HG03064 (cell line): ENCODE data around the gene STAT4.

ENCODE experiments used
- ATAC-seq: cut with Tn5 transposase; IDR thresholded peaks from one replicate; pipeline ENCODE4 v1.9.1; 2021; ENCODE audit warnings: low read depth; ENCODE audit not compliant: unreplicated experiment

Gene STAT4

DNA sequence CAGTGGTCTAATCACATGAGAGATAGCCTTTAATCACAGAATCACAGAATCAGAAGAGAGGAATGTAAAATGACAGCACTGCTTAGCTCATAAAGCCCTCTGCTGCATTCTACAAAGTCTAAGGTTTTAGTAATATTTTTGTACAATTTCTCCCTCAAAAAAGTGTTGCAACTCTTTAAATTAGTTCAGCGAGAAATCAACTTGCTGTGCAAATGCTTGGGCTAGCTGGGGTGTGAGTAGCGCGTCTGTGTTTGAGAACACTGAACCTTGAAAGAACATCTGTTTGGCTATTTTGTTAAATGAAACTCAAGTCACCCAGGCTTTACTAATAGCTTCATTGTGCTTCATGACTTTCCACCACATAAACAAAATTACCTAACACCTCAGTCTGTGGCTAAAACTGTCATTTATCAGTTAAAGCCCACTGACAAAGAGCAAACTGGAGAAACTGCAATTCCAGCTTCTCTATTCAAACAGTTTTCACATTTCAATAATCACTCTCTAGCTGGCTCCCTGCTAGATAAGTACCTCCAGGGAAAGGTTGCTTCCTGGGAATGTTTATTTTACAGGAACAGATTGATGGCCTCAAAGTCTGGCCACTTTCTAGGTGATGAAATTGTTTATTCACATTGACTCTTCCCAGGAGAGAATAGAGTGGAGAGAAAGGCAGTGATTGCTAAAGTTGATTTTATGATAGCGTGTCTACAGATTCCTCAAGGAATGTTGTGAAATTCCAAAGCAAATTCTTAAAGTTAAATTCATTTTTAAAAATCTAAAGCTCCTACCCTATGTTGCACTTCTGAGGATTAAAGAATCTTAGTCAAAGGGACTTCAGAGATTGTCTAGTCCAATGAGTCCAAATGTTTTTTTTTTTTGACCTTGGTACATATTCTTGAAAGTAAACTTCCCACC lies 100.8 kb downstream of the STAT4 start:
- peak; percentile 77 for ATAC-seq

DNA sequence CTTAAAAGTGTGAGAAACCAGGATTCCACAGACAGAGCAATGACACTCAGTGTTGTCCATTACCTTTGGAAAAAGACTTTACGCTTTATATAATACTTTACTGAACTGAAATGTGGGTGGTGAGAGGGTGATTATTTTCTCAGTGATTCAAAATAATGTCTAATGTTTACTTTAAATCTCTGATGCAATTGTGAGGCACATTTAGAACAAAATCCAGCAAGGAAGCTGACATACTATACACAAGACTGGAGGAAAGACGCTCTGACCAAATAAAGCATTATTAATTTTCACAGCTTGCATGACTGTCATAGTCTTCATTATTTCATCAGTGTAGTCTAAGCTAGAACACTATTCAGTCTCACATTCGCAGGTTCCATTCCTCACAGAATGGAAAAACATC lies 102.7 kb downstream of the STAT4 start:
- ATAC-seq, result no peak

DNA sequence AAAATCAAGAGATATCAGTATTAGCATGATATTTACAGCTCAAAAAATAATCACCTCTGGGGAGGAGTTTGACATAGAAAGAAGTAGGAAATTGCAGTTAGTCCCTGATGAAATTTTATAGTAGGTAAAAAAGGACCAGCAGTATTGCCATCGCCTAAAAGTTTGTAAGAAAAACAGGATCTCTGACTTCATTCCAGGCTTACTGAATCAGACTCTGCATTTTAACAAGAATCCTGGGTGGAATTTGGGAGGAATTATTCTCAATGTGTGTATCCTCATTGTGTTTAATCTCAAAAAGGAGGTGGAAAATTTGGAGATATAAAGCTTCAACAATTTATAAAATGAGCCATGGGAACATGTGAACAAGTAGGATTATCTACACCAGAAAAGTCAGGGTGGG lies 105.7 kb downstream of the STAT4 start:
- no peak for ATAC-seq

DNA sequence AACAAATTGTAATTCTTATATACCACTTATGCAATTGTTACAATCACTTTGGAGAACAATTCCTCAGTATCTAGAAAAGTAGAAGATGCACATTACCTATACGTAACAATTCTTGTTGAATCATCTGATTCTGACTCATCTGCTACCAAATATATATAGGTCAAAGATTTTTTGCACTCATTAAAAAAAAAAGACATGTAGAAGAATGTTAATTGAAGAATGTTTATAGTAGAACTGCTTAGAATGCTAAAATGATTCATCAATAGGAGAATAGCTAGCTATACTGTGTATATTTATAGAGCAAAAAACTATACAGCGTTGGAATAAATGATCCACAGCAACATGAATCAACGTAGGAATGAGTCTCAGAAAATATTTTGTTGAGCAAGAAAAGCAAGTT lies 107.4 kb downstream of the STAT4 start:
- ATAC-seq, result no peak

DNA sequence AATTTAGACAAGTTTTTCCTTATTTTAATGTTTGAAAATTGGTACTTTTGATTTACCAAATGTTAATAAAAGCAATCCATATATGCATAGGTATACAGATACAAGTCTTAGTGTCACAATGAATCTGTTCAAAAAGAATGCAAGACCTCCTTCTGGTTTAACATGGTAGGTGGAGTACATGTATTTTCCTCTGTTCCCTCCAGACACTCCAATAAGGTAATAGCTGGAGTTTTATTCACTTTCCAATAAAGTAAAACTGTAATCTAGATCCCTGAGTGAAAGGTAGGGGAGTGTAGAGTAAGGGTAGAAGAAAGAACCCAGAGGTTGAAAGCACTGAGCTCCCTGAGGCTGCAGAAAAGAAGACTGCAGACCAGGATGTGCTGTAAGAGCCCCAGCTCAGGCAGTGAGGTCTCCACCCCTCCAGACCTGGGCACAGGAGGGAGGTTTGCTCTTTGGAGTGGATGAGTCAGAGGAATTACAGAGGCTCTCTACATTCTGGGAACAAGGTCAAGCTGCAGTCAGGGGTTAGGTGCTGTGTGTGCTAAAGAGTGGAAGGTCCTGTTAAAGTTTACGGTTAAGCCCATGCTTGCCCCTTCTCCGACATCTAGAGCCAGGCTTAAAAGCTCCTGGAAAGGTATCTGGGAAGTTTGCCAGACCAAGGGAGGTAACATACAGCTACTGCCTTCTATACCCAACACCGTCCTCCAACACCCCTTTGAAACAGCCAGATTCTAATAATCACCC lies 109.2 kb downstream of the STAT4 start:
- no peak for ATAC-seq

DNA sequence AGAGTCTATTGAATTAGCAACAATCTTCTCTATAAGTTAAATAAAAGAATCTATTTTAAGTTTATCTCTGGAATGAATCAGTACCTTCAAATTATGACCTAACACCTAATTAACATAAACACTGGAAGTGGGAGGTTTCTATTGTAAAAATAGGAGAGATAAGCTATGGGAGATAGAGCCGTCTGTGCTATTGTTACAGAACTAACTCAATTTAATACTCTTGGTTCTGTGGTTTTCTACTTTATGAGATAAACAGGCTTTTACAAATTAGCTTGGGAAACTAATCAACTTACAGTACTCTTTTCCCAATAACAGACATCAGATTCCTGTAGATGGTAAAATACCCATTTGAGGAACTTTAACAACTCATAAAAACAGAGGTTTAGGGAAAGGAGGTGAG lies 111.2 kb downstream of the STAT4 start:
- ATAC-seq, result no peak

DNA sequence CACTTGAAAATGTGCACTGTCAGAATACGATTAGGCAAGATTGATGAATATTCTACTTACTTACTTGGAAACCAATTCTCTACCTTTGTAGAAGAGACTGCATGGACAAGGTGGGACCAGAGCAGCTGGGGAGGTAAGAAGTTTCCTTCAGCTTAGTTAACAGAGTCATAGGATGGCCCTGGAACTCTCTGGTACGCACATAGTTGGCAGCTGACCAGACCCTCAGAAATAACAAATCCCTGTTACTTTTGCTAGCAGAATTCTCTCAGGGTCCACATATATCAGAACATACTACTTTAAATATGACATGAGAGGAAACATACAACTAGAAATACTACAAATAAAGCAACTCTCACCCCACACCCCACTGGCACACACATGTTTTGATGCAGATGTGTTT lies 112.1 kb downstream of the STAT4 start:
- ATAC-seq, result no peak

DNA sequence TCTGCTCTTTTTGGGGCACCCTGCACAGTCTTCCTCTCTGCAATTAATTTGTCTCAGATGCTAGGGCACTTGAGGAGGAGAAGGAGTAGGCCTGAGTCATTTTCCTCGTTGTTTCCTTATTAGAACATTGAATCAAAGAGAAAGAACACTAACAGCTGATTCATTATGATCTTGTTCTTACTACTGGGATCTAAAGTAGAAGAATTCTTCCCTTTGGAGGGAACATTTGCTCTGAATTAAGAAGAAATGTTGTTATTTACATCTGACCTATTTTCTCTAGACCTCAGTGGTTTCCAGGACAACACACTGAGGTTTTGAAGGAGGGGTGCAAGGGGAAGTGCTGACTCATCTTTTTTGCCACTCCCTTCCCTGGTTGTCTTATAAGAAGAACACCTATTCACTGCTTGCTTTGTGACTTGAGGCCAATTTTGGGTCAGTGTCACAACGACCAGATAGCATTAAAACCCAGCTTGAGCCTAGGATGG lies 112.5 kb downstream of the STAT4 start:
- ATAC-seq, result no peak

DNA sequence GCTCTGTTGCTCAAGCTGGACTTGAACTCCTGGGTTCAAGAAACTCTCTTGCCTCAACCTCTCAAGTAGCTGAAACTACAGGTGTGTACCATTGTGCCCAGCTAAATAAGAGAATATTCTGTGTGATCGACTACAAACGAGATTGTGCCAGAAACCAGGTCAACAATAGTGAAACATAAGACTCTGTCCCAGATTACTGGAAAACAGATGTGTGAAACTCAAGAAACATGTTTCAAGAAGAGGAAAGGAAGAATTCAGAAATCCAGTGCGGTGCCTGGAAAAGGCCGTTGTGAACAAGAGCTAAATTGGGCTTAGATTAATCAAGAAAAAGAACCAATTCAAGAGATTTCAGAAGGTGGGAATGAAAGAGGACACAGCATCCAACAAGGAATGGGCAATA lies 113.4 kb downstream of the STAT4 start:
- no peak for ATAC-seq

DNA sequence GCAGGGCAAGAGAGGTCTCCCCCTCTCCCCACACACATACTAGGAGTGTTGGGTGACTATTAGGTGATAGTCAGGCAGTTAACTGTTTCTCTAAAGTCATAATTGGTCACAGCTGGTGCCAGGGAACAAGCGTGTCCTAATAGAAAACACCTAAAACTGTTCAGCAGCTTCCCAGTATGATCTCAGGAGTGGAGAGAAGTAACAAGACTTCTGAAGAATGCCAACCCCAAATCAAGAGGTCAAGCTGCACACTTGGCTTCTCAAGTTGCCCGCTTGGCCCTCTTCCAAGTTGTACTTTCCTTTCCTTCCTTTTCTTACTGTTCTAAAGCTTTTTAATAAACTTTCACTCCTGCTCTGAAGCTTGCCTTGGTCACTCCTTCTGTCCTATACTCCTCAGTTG lies 114.4 kb downstream of the STAT4 start:
- no peak for ATAC-seq

DNA sequence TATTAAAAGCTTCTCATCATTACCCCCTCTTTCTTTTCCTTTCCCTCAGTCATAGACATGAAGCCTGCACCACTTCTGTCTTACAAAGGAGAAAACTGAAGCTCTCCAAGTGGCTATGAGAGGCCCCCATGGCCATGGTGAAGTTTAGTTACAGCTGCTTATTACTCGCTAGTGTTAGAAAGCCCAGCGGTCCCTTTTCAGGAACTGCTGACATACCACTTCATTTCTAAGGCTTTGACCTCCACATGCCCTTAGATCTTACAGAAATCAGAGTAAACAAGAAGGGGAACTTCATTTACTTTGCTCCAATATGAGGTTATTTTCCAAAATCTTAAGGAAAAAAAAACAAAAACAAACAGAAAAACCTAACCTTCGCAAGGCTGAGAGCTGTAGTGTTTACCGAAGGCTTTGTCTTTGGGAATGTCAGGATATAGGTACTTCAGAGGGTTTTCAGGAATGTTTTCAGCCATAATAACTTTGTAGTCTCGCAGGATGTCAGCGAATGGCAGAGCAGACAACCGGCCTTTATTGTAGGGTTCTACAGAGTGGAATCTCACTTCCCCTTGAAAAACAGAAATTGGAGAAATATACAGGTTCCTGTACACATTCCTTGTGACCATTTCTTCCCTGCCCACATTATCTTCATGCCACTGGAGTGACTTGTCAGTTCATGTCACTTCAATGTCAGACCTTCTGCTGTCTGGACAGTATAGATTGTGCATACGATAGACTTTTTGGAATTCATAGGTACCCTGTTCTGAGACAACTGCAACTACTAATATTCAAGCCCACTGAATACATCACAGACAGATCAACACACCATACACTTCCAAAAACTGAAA lies 118.0 kb downstream of the STAT4 start:
- no peak for ATAC-seq

DNA sequence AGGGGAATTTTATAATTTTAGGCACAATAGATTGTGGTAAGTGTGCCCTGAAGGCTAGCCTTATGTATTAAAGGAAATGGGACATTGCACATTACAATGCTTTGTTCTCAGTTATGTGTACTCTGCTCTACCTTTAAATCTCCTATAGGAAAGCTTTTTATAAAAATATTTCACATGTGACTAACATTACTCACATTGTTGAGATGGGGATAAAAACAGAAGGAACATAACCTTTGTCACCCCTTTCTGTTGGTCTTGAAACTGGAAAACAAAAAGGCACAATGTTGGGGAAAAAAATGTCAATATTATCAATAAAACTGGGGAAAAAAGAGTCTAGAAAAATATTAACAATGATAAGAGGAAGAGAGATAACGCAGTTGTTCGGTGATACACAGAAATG lies 119.5 kb downstream of the STAT4 start:
- no peak for ATAC-seq

DNA sequence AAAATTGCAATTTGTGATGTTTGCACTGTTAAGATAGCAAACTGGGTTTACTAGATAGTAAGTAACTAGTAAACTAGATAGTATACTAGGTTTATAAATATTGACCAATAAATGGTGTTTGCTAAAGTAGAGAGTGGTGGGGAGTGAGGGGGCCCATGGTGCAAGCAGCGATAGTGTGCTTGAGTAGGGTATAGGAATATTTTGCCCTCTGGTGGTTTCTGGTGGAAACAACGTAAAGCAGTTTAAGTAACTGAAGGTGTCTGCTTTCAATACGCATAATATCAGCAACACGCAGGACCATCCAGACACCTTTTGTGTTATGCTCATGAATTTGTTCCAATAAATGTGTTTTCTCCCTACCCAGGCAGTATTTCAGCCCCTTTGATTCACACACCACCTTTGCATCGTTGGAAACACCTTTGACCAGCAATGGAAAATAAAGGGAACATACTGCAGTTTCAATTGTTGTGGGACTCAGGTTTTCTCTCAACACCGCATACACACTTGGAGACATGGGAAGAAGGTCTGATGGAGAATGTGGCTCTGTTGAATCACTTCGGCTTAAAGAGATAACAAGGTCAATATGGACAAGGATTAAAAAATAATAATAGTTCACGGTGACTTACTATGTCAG lies 120.2 kb downstream of the STAT4 start:
- ATAC-seq, result peak; percentile 93

DNA sequence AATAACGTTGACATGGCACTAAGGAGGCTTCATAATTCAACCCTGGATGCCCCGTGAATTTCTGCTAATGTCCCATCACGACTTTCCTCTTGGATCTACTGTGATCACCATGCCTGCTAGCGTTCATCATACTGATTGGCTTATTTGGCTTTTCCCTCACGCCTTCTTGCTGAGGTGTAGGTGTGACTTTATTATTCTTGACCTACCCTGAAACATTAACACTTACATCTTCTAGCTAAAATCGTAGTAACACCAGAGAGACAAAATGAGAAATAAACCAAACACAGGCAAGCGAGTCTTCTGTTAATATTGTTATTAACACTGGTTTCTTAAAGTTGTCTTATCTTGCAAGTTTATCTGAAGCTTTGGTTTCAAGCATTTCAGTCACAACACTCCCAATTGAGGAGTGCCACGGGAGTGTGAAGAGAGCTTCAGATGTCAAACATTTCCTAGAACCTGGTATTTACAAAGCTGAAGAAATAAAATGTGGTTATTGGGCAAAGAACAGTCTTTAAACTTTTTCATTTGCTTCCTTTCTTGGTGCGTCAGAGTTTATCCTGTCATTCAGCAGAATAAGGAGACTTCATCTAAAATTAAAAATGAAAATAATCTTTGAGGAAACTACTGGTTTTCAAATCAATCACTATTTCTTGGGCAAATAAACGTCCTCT lies 121.4 kb downstream of the STAT4 start:
- no peak for ATAC-seq

DNA sequence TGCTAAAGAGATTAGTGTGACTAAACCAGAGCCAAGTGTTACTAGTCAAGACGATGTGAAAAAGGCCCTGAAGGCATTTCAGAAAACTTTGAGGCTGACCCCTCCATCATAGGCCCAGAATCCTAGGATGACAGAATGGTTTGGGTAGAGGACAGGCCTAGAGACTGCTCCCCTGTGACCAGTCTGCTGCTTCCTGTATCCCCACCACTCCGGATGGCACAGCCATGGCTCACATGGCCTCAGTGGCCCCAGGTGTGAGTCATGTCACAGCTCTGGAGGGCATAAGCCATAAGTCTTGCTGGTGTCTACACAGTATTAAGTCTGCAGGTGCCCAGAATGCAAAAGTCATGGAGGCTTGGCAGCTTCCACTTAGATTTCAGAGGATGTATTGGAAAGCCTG lies 124.4 kb downstream of the STAT4 start:
- ATAC-seq, result no peak

DNA sequence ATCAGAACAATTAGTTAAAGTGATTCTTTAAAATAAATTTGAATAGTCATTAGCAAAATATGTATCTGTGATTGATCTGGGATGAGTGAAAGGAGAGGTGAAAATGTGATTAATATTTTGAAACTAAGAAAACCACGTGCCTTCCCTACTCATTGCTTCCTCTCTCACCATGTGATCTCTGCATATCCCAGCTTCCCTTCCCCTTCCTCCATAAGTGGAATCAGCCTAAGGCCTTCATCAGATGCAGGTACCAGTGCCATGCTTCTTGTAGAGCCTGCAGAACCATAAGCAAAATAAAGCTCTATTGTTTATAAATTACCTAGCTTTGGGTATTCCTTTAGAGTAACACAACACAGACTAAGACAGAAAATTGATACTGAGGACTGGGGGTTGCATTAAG lies 125.7 kb downstream of the STAT4 start:
- no peak for ATAC-seq

DNA sequence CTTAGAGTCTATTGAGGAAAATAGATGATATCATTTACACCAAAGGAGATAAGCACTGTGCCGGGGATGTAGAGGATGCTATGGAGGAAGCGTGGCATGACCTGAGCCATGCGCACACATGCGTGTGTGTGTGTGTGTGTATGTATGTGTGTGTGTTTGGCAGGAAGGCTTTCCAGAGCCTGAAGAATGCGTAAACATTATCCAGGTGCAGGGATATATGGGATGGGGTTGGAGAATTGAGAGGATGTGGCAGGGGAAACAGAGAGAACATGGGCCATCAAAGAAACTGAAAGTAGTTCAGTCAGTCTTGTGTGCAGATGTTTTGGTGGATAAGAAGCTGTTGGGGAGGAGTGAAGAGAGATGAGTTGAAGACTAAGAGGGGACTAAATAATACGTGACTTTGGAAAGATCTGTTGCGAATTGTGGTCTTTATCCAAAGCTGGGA lies 127.5 kb downstream of the STAT4 start:
- no peak for ATAC-seq

DNA sequence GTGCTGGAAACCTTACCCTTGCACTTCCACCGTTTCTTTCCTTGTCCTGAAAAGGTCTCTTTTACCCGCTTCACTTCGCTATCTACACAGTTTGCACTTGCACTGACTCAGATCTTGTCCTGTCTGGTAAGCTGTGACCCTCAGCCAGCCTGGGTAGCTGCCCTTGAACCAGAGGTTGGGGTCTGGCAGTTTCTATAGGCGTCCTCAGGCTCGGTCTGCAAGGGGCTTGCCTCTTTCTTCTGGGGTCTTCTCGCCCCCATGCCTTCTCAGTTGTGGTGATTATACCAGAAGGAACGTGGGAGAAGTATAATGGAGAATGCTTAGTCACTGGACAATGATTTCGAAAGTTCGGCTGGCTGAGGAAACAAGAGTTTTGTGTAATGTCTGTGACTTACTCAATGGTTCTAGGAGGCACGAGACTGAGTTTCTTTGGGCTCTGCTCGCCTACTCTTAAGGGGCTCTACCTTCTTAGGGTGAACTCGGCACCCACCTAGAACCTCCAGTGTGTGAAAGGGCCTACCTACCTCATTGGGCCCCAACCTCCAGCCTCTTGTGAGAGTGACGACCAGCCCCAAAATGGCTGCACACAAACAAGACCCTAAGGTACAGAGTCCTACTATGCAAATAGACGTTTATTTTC lies 129.9 kb downstream of the STAT4 start:
- peak; percentile 7 for ATAC-seq

DNA sequence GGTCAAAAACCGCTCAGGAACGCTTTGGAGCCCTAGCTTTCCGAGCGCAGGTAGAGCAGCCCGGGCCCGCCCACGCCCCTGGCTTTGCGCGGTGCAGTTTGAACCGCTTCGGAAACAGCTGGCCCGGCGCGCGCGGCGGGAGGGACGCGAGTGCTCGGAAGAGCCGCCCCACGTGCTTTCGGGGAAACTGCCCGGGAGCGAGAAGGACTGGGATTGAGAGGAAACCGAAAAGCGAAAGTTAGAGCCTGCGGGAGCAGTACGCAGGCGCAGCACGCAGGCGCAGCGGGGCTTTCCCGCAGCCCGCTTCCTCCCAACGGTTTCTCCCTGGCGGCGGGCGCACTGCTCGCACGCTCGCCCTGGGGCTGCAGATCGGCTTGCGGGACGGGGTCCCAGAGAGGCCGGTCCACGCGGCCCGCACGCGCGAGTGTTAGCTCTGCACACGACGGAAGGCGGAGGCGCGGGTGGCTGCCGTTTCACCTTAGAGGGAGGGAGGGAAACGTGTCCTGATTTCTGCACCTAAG lies 130.5 kb downstream of the STAT4 start:
- peak; percentile 60 for ATAC-seq
